ENCODE data around the gene FAM234B. TPM values are rescaled to one million over a fixed set of nuclear protein-coding genes. Genes with fewer than 3 reads are reported as not detected.

FAM234B gene
- total RNA-seq, 2 donors from 2014 or later, result 20.8 to 32.0 TPM

- Histone ChIP-seq H3K4me3 (ENCODE audit: low read length) (peak overlapping the region; percentile 84), H3K4me1 (ENCODE audit: control insufficient read depth, insufficient read depth, low read length) (peaks cover 4% of the 10 kb centered on the region), H3K36me3 (ENCODE audit: control insufficient read depth, insufficient read depth, low read length) (no peaks in the 10 kb centered on the region), H3K27ac (ENCODE audit: low read depth, low read length) (peak overlapping the region; percentile 39), H3K27me3 (ENCODE audit: control insufficient read depth, insufficient read depth, low read length, poor library complexity, severe bottlenecking) (peaks cover 28% of the 10 kb centered on the region), H3K9ac (ENCODE audit: extremely low read depth, low read length, poor library complexity, severe bottlenecking) (peak overlapping the region; percentile 13), H3K9me3 (ENCODE audit: control insufficient read depth, low read length) (no peaks in the 10 kb centered on the region)
- WGBS, 2 experiments (ENCODE audit: insufficient coverage in 1 of 2, insufficient read length in 1 of 2), result 1% methylated on average over 9 to 16 of the region's 16 CpGs
- TF ChIP-seq CTCF (conservative IDR thresholded peaks at IDR 0.05), result no peak
- Mint-ChIP-seq H3K4me3 (peak overlapping the region; percentile 82), H3K4me1 (peaks cover 25% of the 10 kb centered on the region), H3K36me3 (ENCODE audit: low read depth) (no peaks in the 10 kb centered on the region), H3K9me3 (no peaks in the 10 kb centered on the region), H3K27ac (peak overlapping the region; percentile 65), H3K27me3 (ENCODE audit: insufficient read depth) (peaks cover 53% of the 10 kb centered on the region)
- no peak for DNase-seq
These were observed 43.6 kb upstream of the FAM234B start for GRCh38 chr12:13000616-13000924.

- H3K27ac ChIP-seq (ENCODE audit: low read depth, low read length), result peak overlapping the region; percentile 39
- Mint-ChIP-seq H3K36me3 (ENCODE audit: low read depth) (no peaks in the 10 kb centered on the region), H3K27ac (peak overlapping the region; percentile 65), H3K4me3 (peak overlapping the region; percentile 82), H3K27me3 (ENCODE audit: insufficient read depth) (peaks cover 53% of the 10 kb centered on the region), H3K9me3 (no peaks in the 10 kb centered on the region), H3K4me1 (peaks cover 25% of the 10 kb centered on the region)
- H3K4me3 ChIP-seq (ENCODE audit: low read length), result peak overlapping the region; percentile 84
- peak; percentile 78 for TF ChIP-seq CTCF (conservative IDR thresholded peaks at IDR 0.05)
- no peaks in the 10 kb centered on the region for H3K36me3 ChIP-seq (ENCODE audit: control insufficient read depth, insufficient read depth, low read length)
- peak overlapping the region; percentile 13 for H3K9ac ChIP-seq (ENCODE audit: extremely low read depth, low read length, poor library complexity, severe bottlenecking)
- H3K4me1 ChIP-seq (ENCODE audit: control insufficient read depth, insufficient read depth, low read length), result peaks cover 4% of the 10 kb centered on the region
- WGBS, 2 experiments (ENCODE audit: insufficient coverage in 1 of 2, insufficient read length in 1 of 2), result 3 to 6% methylated on average over 20 to 81 of the region's 82 CpGs
- peaks cover 28% of the 10 kb centered on the region for H3K27me3 ChIP-seq (ENCODE audit: control insufficient read depth, insufficient read depth, low read length, poor library complexity, severe bottlenecking)
- no peaks in the 10 kb centered on the region for H3K9me3 ChIP-seq (ENCODE audit: control insufficient read depth, low read length)
- peak; percentile 91 for DNase-seq
These were observed 43.0 kb upstream of the FAM234B start for GRCh38 chr12:13000925-13001774.

- Histone ChIP-seq H3K9ac (ENCODE audit: extremely low read depth, low read length, poor library complexity, severe bottlenecking) (no peak overlapping the region), H3K4me3 (ENCODE audit: low read length) (peak overlapping the region; percentile 69), H3K27ac (ENCODE audit: low read depth, low read length) (no peak overlapping the region), H3K36me3 (ENCODE audit: control insufficient read depth, insufficient read depth, low read length) (no peaks in the 10 kb centered on the region), H3K4me1 (ENCODE audit: control insufficient read depth, insufficient read depth, low read length) (peaks cover 4% of the 10 kb centered on the region), H3K27me3 (ENCODE audit: control insufficient read depth, insufficient read depth, low read length, poor library complexity, severe bottlenecking) (peaks cover 28% of the 10 kb centered on the region), H3K9me3 (ENCODE audit: control insufficient read depth, low read length) (no peaks in the 10 kb centered on the region)
- 62 to 73% methylated on average over 16 of the region's 16 CpGs for WGBS, 2 experiments (ENCODE audit: insufficient coverage in 1 of 2, insufficient read length in 1 of 2)
- Mint-ChIP-seq H3K9me3 (no peaks in the 10 kb centered on the region), H3K4me3 (peak overlapping the region; percentile 82), H3K27me3 (ENCODE audit: insufficient read depth) (peaks cover 53% of the 10 kb centered on the region), H3K4me1 (peaks cover 25% of the 10 kb centered on the region), H3K36me3 (ENCODE audit: low read depth) (no peaks in the 10 kb centered on the region), H3K27ac (no peak overlapping the region)
- no peak for TF ChIP-seq CTCF (conservative IDR thresholded peaks at IDR 0.05)
- no peak for DNase-seq
These were observed 42.5 kb upstream of the FAM234B start for GRCh38 chr12:13001775-13002040.

Measured in endodermal cell (in vitro differentiated cells).